ENCODE data around the gene RAB36.

Gene RAB36

GRCh38 chr22:23100124-23100801 lies 45.0 kb upstream of the RAB36 start:
- TF ChIP-seq CTCF (IDR thresholded peaks at IDR 0.05) = no peak

GRCh38 chr22:23101524-23101923 lies 43.8 kb upstream of the RAB36 start:
- TF ChIP-seq CTCF (IDR thresholded peaks at IDR 0.05) = no peak

GRCh38 chr22:23102002-23102655 lies 43.1 kb upstream of the RAB36 start:
- TF ChIP-seq CTCF (IDR thresholded peaks at IDR 0.05) = no peak

- TF ChIP-seq CTCF (IDR thresholded peaks at IDR 0.05) = no peak
Observed at GRCh38 chr22:23102776-23103175, 42.5 kb upstream of the RAB36 start.

GRCh38 chr22:23103199-23103954 lies 41.9 kb upstream of the RAB36 start:
- TF ChIP-seq CTCF (IDR thresholded peaks at IDR 0.05) = no peak

- TF ChIP-seq CTCF (IDR thresholded peaks at IDR 0.05) = no peak
Observed at GRCh38 chr22:23104187-23104971, 40.9 kb upstream of the RAB36 start.

GRCh38 chr22:23105304-23105703 lies 40.0 kb upstream of the RAB36 start:
- no peak for TF ChIP-seq CTCF (IDR thresholded peaks at IDR 0.05)

All from LNCAP (cell line).